Inflammatory macrophage treated with lipopolysaccharide for 1 hour (primary cell): ENCODE results near the gene WBP1L.

ENCODE experiments used
- DNase-seq, 2 donors: peaks; one replicate each; pipeline ENCODE4 v3.0.0-alpha.2; 2020 to 2022

WBP1L gene

DNA sequence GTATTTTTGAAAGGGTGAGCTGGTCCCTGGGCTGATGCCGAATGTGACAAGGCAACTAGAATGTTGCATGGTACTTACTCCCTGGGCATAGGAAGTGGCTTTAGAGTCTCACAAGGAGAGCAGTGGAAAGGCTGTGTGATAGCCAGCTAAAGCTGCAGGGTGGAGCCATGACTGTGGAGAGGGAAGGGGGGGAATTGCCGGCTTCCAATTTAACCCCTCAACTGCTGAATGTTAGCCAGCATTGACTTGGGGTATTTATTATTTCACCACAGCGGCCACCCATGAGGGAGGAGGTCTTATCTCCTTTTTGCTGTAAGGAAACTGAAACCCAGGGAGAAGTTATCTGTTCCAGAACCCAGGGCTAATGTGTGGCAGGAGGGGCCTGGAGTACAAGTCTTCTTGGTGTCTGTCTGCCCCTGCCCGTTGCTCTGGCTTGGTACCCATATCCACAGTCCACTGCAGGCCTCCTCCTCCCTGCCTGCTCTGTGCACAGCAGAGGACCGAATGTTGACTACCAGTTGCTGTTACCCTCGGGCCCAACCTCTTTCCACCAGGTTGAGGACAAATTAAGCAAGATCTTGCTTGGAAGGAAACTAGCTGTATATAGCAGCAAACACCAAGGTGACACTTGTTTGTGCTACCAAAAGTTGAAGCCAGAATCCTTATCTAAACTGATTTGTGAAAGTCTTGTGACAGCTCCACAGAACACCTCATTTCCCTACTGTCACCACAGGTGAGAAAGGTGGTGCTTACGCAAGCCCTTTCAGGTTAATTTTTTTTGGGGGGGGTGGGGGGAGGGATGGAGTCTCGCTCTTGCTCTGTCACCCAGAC, 37.6 kb downstream of the WBP1L start:
- DNase-seq: no peak

DNA sequence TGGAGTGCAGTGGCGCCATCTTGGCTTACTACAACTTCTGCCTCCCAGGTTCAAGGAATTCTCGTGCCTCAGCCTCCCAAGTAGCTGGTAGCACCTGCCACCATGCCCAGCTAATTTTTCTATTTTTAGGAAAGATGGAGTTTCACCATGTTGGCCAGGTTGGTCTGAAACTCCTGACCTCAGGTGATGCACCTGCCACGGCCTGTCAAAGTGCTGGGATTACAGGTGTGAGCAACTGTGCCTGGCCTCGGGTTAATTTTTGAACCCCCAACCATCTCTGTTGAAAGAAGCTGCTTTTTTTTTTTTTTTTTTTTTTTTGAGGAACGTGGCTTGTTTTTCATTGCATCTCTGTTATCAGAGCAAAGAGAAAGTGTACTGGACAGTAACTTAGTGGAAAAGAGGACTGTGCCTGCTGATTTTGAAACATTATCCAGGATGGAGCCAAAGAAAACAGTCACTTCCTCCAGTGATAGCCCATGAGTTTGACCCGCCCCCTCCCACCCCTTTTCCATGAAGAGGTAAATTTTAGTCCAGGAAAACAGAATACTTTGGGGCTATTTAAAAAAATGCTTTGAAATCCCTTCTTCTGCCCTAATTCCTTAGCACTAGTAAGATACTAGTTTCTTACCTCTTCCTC, 38.3 kb downstream of the WBP1L start:
- no peak for DNase-seq

DNA sequence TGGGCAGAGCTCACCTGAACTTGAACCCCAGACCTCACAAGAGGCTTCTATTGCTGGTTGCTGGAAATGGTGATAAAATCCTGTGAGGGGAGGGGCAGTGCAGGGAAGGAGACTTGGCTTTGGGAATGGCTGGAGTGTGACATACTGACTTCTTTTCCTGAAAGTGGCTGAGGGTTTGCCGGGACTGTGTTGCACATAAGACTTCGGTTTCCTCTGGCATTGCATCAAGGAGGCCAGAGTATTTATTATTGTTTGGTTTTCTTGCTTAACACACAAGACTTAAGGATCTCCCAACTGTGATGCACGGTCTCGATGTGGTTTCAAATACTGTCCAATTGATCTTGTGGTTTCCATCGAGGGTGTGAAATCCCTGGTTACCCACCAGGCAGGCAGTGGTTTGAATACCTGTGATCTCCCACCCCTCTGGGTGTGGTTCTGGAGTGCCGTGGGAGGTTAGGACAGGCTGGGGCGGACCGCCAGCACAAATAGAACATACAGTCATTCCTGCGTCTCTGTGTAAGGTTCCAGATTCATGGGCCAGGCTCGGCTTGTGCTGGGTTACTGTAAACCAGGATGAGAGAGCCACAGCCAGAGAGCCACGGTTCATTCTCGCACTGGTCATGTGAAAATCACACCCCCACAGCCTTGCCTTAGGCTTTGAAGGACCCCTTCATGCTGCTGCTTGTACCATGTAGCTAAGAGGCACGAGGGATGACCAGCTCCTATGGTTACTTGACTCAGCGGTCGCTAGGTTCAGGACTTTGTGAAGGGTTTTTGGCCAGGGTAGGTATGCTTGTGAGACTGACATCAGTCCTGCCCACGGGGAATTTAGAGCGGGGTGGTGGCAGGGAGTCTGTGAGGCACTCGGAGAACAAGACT, 39.2 kb downstream of the WBP1L start:
- DNase-seq: no peak

DNA sequence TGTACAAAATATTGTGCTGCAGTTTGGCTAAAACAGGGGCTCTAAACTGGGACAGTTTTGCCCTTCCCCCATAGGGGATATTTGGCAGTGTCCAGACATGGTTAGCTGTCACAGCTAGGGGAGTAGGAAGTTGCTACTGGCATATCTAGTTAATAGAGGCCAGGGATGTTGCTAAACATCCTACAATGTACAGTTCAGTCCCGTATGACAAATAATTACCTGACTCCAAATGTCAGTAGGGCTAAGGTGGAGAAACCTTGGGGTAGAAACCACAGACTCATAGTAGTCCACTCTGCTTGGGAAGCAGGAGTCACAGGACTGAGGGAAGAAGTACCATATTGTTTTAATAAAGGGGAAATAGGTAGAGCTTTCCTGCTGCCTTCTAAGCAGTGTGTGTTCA, 39.8 kb downstream of the WBP1L start:
- DNase-seq: peak in 1 of 2 donors; percentile 25

DNA sequence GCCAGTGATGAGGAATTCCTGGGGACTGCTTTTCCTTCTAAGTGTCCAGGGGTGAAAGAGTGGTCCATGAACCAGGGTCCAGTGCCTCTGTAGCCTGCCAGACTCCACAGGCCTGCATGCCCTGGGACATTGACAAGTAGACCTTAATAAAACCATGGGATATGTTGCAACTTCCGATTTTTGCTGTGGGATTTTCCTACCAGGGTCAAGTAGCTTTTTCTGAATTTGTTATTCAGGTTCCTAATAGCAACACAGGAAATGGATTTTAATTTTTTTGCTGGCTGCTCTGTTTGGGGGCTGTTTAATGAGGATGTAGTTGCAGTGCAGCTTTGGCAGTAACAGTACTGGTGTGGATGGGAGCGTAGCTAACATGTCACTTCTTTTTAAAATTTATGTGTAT, 42.1 kb downstream of the WBP1L start:
- DNase-seq: peak; percentile 91 to 94

DNA sequence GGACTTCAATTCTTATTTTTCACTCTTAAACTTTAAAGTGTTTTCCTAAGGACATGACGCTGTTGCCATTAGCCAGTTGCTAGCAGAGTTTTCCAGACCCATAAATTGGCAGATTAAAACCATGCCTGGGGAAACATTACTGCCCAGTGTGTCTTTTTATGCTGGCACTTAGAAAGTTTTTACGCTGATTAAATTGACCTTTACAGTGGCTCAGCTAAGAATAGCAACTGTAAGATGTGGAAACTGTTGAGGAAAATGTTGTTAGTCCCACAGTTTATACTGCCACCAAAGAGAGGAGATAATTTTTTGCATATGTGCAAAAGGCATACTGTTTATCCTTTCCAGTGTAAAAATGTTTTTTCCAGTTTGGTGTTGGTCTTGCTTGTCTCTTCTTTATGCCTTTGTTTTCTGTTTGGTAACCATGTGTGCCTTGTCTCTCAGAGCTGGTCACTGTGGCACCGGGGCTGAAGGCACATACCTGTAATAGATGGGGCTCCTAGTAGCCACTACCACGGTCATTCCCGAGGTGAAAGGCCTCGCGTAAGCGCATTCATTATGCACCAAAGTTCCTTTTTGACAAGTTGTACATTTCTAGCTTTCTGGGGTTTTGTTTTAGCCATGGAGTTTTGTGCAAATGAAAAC, 48.1 kb downstream of the WBP1L start:
- DNase-seq: no peak

DNA sequence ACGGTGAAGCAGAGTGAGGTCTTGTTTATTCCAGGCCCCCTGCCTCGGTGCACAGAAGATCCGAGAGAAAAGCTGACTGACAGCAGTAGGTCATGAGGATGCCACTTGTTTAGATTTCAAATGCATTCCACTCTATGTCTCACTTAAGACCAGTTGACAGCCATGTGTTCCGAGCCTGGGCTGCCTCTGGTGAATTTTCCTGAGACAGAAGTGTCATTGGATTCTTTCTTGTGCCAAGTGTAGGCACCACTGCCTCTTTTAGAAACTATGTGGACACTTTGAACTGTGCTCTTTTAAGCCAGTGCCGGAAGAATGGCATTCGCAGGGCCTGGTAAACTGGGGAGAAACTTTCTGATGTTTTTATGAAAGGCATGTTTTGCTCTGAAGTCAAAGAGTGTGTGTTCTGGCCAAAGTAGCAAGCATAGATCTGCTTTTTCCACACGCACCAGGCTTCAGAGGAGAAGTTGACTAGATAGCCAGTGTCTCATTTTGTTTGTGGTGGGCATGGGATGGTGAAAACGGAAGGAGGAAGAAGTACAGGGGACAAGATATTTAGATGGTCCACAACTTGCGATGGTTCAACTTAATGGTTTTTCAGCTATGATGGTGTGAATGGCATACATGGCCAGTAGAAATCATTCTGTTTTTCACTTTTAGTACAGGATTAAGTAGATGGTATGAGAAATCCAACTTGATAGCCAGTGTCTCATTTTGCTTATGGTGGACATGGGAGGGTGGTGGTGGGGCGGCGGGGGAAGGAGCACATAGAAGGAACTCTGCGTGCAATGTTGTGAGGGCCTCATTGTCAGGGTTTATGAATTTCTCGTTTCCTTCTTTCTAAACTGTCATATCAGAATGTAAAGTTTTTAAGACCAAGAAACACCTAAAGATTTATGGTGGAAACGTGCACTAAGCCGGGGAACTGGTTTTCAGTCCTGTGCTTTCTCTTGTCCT, 52.0 kb downstream of the WBP1L start:
- DNase-seq: no peak

DNA sequence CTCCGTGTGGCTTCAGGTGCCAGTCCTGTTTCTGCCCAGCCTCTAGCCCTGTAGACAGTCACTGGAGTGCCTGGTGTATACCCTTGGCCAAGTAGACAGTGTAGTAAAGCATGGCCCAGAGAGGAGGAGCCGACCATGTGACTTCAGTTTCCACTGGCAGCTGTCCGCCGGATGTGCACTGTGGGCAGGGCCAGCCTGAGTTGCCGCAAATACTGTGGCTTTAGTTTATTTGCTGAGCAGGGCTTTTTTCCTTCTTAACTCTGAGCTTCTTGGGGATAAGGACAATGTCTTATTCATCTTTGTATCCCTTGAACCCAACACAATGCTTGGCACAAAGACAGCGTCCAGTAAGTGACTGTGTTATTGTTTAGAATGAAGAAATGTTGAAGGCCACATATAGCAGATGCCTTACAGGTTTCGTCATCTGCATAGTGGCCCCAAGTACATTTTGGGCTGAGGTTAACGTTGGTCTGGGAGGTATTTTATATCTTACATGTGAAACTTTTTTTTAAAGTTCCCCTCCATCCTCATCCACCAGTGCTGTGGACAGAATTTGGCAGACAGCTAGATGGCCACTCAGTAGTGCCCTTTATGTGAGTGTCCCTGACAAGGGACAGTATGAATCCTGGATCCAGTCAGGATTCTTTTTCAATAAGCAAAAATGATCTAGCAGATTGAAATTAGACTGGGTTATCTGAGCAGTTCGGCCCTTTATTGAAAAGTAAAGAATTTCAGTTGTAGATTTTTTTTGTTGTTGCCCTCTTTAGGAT, 52.8 kb downstream of the WBP1L start:
- peak; percentile 72 to 77 for DNase-seq

DNA sequence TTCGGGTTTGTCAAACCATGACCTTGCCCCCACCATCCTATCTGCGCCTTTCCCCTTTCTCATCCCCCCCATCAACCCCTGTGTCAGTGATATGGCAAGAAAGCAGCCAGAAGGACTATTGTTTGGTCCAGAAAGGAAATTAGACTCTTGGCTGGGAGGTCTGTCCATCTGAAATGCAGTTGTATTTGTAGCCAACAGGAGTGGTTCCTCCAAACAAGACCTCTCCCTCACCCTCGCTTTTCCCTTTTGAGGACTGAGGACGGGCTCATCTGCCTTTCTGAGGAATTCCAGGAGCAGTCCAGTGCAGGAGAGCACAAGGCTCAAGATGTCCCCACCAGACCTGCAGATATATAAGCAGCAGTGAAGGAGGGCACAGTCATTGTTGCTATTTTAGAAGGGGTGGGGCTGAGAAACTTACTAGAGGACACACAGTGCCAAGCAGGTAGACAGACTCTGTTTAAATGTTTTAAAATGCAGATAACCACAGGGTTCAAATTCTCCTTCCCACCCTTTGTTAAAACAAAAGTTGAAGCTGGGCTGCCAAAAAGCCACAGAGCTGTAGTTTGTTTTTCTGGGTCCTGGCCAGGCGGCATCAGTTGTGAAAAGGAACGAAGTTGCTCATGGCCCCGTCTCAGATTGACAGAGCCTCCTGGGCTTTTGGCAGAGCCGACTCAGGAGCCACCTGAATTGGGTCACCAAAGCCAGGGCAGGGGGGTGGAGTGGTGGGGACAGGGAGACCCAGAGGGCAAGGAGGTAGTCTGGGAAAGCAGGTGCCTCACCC, 56.1 kb downstream of the WBP1L start:
- no peak for DNase-seq

DNA sequence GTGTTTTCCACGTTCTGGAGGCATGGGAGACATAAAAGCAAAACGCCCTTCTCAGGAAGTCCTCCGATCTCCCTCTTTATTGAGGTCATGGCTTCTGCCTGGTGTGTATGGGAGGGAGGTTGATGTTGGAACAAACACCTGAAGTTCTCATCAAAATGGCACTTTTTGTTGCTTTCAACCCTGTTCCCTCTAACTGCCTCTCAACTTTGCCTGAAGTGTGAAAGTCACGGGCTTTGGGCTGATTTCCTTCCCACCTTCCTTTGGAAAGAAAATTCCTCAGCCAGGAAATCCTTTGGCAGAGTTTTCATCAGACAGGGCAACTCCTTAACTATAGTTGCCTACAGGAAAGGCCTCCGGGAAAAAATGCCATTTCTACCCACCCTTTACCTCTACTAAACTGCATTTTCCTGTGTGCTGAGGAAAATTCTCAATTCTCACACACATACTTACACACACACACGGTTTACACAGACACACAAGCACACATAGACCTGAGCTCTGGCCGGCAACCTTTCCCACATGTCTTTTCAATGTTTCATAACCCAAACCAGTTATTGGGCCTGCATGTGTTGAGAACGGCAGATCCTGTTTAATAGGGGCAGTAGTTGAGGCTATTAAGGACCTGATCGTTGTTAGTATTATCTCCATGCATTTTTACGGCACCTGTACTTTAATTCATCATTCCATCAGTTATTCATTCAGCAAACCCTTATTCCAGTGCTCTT, 57.0 kb downstream of the WBP1L start:
- DNase-seq: no peak

DNA sequence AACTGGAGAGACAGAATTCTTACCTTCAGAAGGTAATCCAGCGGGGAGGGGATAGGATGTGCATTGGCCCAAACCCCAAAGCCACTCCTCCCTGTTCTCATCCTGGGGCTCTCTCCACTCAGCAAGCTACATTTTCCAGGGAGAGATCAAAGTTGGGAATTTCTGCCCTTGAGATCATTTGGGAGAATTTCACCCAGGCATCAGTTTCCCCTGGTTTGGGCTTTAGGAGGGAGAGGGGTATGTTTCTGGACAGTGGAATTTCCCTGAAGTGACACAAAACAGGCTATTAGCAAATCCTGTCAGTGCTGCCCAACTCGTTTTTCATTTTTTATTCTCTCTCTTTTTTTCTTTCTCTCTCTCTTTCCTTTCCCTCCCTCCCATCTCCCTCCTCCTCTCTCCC, 57.7 kb downstream of the WBP1L start:
- DNase-seq: peak; percentile 47 to 66

DNA sequence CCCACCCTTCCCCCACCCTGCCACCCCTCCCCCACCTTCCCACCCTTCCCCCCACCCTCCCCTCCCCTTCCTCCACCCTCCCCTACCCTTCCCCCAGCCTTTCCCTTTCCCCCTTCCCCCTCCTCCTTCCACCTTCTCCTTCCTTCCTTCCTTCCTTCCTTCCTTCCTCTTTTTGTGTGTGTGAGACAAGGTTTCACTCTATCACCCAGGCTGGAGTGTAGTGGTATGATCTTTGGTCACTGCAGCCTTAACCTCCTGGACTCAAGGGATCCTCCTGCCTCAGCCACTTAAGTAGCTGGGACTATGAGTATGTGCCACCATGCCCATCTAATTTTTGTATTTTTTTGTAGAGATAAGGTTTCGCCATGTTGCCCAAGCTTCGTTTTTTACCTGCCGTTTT, 58.2 kb downstream of the WBP1L start:
- peak; percentile 52 to 56 for DNase-seq

DNA sequence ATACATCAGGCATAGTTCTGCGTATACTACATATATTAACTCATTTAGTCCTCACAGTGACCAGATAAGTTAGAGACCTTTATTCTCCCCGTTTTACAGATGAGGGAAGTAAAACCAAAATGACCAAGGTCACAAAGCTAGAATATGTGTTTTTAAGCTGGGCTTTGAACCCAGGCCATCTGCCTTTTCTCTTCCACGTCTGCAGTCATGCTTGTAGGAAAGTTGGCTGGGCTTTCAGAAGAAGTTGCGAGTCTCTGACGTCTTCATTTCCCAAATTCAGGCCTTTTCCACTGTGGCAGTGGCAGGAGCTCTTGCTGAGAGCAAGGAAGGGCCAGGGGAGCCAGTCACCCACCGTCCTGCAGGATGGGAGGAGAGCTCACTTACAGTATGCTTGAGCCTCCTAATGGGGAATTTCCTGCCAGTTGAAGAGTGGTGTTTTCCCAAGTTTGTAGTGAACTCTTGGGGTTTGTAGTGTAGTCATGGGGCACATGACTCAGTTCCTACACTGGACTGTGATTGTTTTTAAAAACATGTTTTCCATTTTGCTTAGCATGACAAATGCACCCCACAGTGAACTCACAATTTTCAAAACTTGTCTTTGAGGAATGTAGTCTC, 59.3 kb downstream of the WBP1L start:
- DNase-seq: peak; percentile 92 to 99

DNA sequence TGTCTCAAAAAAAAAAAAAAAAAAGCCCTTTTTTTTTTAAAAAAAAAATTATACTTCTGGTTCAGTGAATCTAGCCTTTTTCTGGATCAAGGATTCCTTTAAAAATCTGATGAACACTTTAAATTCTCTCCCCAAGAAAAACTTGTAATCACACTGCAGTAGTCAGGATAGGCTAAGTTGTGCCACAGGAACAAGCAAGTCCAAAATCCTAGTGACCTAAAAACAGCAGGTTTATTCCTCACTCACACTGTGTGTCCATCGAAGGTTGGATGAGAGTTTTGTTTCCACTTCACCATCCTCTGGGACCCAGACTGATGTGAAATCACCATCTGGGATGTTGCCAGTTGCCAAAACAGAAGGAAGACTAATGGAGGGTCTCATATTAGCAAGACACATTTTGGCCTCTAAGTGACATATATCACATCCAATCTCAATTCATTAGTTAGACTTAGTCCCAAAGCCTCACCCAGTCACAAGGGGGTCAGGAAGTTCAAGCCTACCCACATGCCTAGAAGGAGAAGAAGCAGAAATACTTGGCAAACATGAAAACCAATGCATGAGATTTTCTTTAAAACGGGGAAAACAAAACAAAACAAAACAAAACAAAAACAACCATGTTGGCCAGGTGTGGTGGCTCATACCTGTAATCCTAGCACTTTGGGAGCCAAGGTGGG, 60.8 kb downstream of the WBP1L start:
- peak; percentile 48 to 70 for DNase-seq

DNA sequence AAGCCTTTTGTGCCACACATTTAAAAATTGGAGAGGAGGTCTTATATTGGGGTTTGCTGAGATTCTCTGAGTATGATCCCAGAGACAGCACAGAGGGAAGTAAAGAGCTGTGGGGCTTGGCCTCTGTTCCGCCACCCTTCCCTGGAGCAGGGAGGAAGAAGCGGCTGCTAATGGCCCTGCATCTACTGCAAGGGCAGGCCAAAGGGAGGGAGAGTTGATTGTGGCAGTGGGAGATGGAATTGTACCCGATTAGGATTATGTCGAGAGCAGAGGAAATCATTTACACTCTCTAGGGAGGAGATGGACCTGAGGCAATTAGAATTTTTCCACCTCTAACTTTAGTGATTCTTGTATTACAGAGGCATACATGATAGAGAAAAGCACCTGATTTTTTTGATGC, 64.6 kb downstream of the WBP1L start:
- DNase-seq: no peak

DNA sequence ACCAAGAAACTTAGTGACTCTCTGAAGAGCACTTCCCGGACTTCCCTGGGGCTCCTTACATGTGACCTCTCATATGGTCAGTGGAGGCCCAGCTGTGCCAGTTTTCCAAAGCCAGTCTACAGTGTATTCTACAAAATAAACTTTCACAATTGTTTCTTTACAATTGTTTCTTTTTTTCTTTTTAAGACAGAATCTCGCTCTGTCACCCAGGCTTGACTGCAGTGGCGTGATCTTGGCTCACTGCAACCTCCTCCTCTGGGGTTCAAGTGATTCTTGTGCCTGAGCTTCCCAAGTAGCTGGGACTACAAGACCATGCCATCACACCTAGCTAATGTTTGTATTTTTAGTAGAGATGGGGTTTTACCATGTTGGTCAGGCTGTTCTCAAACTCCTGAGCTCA, 67.6 kb downstream of the WBP1L start:
- no peak for DNase-seq

DNA sequence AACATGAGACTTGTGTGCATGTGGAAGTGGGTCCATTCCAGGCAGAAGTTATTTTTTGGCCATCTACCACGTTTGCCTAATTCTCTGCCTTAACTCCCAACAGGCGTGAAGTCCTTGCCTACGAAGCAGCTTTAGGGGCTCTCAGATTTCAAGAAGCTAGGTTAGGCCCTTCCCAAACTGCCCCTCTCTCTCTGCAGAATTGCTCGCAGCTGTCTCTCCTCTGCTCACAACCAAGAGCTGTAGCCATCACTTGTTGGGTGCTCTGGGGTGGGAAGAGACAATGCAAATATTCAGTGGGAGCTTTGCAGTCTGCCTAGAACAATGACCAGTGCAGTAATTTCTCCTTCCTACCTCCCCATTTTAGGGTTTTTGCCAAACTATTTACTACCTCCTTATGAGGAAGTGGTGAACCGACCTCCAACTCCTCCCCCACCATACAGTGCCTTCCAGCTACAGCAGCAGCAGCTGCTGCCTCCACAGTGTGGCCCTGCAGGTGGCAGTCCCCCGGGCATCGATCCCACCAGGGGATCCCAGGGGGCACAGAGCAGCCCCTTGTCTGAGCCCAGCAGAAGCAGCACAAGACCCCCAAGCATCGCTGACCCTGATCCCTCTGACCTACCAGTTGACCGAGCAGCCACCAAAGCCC, 68.6 kb downstream of the WBP1L start:
- DNase-seq: peak; percentile 54 to 59

DNA sequence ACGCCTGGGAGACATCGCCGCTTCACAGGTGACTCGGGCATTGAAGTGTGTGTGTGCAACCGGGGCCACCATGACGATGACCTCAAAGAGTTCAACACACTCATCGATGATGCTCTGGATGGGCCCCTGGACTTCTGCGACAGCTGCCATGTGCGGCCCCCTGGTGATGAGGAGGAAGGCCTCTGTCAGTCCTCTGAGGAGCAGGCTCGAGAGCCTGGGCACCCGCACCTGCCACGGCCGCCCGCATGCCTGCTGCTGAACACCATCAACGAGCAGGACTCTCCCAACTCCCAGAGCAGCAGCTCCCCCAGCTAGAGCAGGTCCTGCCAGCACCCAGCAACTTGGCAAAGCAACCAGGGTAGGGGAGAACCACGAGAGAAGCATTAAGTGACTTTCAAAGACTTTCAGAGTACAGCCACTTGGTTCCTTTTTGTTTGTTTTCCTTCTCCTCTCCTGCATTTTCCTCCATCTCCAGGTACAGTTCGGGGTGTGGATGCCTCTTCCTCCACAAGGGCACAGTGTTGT, 69.3 kb downstream of the WBP1L start:
- DNase-seq: no peak
